RWPE1 (cell line): Measurements from ENCODE around the gene OR5H2.

ENCODE experiments used
- CTCF ChIA-PET: fragments of 350-600 bp; sonication (Branson Sonifier 250); formaldehyde crosslinking; extraction: SDS; loops from one replicate; lab custom pipeline; 2021; lab: Yijun Ruan, JAX
- POLR2A ChIA-PET: fragments of 400-600 bp; formaldehyde crosslinking; extraction: SDS; loops from one replicate; lab custom pipeline; 2020; ENCODE audit warnings: antibody characterized with exemption; ENCODE audit not compliant: low non-redundant PET; lab: Yijun Ruan, JAX
- DNase-seq: peaks from one replicate; pipeline ENCODE4 v3.0.0; 2012; ENCODE audit warnings: low spot score
- H3K27ac ChIP-seq: fragments of 450-650 bp; 2 replicates; pipeline ENCODE4 v1.5.1; 2017
- CTCF ChIP-seq: fragments of 450-650 bp; conservative IDR thresholded peaks from 2 replicates; pipeline ENCODE4 v1.5.1; 2017; ENCODE audit warnings: low read depth, mild to moderate bottlenecking

Gene OR5H2

GRCh38 chr3:98259707-98260106 is 22.6 kb upstream of the OR5H2 start:
- DNase-seq, result no peak
- CTCF ChIA-PET, result no interaction called here
- POLR2A ChIA-PET, result no interaction called here
- TF ChIP-seq CTCF, result no peak
- H3K27ac ChIP-seq, result no peak overlapping the region

- ChIA-PET POLR2A (no interaction called here), CTCF (interaction anchor here (0.6 kb wide), 1 partner anchor 235 kb away, joined by 3 read pairs; no protein-coding TSS in a partner anchor)
- TF ChIP-seq CTCF, result no peak
- no peak for DNase-seq
- no peak overlapping the region for H3K27ac ChIP-seq
Measured at GRCh38 chr3:98262046-98262445, 20.3 kb upstream of the OR5H2 start.

- ChIA-PET POLR2A (no interaction called here), CTCF (no interaction called here)
- H3K27ac ChIP-seq, result no peak within 1 kb of the TSS
- no peak for DNase-seq
- TF ChIP-seq CTCF, result no peak
Measured at GRCh38 chr3:98263944-98264343, 18.4 kb upstream of the OR5H2 start, which contains the start of gene OR5H6. Gene OR5H6, plus strand, starts transcription at chr3:98264244. Its CDS starts 89 bp downstream, at chr3:98264333.

DNA sequence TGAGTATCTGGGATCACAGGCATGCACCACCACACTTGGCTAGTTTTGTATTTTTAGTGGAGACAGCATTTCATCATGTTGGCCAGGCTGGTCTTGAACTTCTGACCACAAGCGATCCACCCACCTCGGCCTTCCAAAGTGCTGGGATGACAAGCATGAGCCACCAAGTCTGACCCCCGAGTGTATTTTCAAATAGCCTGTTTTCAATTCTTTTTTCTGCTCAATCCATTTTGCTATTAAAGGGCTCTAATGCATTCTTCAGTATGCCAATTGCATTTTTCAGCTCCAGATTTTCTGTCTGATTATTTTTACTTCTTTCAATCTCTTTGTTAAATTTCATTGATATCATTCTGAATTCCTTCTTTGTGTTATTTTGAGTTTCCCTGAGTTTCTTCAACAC is 12.5 kb upstream of the OR5H2 start:
- no peak for TF ChIP-seq CTCF
- ChIA-PET POLR2A (no interaction called here), CTCF (interaction anchor here (0.7 kb wide), 1 partner anchor 146 kb away, joined by 3 read pairs; no protein-coding TSS in a partner anchor)
- no peak overlapping the region for H3K27ac ChIP-seq
- no peak for DNase-seq

DNA sequence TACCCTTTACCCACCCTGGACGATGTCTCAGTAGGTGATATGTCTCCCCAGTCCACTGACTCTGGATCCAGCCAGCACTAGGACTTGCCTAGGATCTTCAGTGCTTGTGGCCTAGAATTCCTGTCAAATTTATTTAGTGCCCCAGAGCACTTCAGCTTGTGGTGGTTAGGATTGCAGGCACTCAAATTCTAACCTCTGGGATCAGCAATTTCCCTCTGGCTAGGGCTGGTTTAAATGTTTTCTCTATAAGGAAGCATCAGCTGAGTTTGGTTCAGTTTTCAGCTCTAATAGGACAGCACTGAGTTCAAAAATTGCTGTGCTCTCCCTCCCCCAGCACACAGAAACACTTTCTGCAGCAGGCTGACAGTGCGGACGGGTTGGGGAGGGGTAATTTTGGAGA is 10.2 kb upstream of the OR5H2 start:
- CTCF ChIA-PET, result no interaction called here
- DNase-seq, result no peak
- no peak for TF ChIP-seq CTCF
- POLR2A ChIA-PET, result no interaction called here
- no peak overlapping the region for H3K27ac ChIP-seq

- TF ChIP-seq CTCF, result no peak
- DNase-seq, result no peak
- POLR2A ChIA-PET, result no interaction called here
- H3K27ac ChIP-seq, result no peak overlapping the region
- CTCF ChIA-PET, result no interaction called here
Measured at GRCh38 chr3:98274914-98275313, 7.4 kb upstream of the OR5H2 start.
